Colon (tissue), 2 donors: Measurements from ENCODE around the gene AP5M1.
"Not testable (repeated sequence)": the region's sequence is repeated elsewhere in the genome, so short reads cannot be mapped to it uniquely, and the experiment has no call there.

ENCODE experiments used
- FAIRE-seq: peaks from 2 replicates; lab custom pipeline; 2012; peaks lifted over from hg19 to GRCh38; lab: Jason Lieb, UNC
- donor health status: control.
- donor health status: control.

The AP5M1 gene

GRCh38 chr14:57291692-57292647 is 23.2 kb downstream of the AP5M1 start:
- no peak for FAIRE-seq

GRCh38 chr14:57293866-57294837 is 25.4 kb downstream of the AP5M1 start:
- no peak for FAIRE-seq

- no peak for FAIRE-seq
Observed at GRCh38 chr14:57295239-57295638, 26.5 kb downstream of the AP5M1 start.

- no peak for FAIRE-seq
Observed at GRCh38 chr14:57297852-57298251, 29.1 kb downstream of the AP5M1 start.

- no peak for FAIRE-seq
Observed at GRCh38 chr14:57299511-57299910, 30.7 kb downstream of the AP5M1 start.

GRCh38 chr14:57302883-57303282 is 34.1 kb downstream of the AP5M1 start:
- no peak for FAIRE-seq

- FAIRE-seq: no peak
Observed at GRCh38 chr14:57314396-57315089, 45.8 kb downstream of the AP5M1 start.

GRCh38 chr14:57317248-57317833 is 48.6 kb downstream of the AP5M1 start:
- peak; percentile 86 for FAIRE-seq

- FAIRE-seq: no peak
Observed at GRCh38 chr14:57319636-57320192, 50.9 kb downstream of the AP5M1 start.

GRCh38 chr14:57323721-57324120 is 55.0 kb downstream of the AP5M1 start:
- no peak for FAIRE-seq

GRCh38 chr14:57326253-57326652 is 57.5 kb downstream of the AP5M1 start:
- no peak for FAIRE-seq

GRCh38 chr14:57329833-57330232 is 61.1 kb downstream of the AP5M1 start:
- FAIRE-seq: no peak

- not testable (repeated sequence) for FAIRE-seq
Observed at GRCh38 chr14:57332475-57332874, 63.7 kb downstream of the AP5M1 start.

GRCh38 chr14:57333726-57334125 is 65.0 kb downstream of the AP5M1 start:
- FAIRE-seq: not testable (repeated sequence)

GRCh38 chr14:57343545-57344297 is 75.0 kb downstream of the AP5M1 start:
- FAIRE-seq: not testable (repeated sequence)

- no peak for FAIRE-seq
Observed at GRCh38 chr14:57345106-57345505, 76.3 kb downstream of the AP5M1 start.

GRCh38 chr14:57346741-57347140 is 78.0 kb downstream of the AP5M1 start:
- FAIRE-seq: no peak
